GM12878 (cell line): ENCODE results near the gene NRXN3.

ENCODE experiments used
- CEBPB ChIP-seq, 2 experiments: fragments of 150-350 bp in 1 of 2; IDR thresholded peaks; 2 replicates each; pipeline ENCODE4 v1.6.1; 2012 to 2014; ENCODE audit warnings: low read depth in 2 of 2, low read length in 2 of 2, borderline replicate concordance in 1 of 2, inconsistent platforms in 1 of 2
- CTCF ChIP-seq, 3 experiments: IDR thresholded peaks in 2 of 3; conservative IDR thresholded peaks in 1 of 3; 2 replicates each; pipeline ENCODE4 v1.5.1; 2011; ENCODE audit warnings: low read depth in 3 of 3, low read length in 3 of 3, mild to moderate bottlenecking in 3 of 3, control low read depth in 2 of 3, moderate library complexity in 2 of 3, inconsistent platforms in 1 of 3, mixed read lengths in 1 of 3; ENCODE audit not compliant: control insufficient read depth in 2 of 3, insufficient read depth in 1 of 3; ENCODE audit errors: extremely low read depth in 1 of 3
- EP300 ChIP-seq, 2 experiments: fragments of 150-350 bp in 1 of 2; IDR thresholded peaks; 2 replicates each; pipeline ENCODE4 v1.6.1; 2011 to 2012; ENCODE audit warnings: low read depth in 2 of 2, low read length in 2 of 2, borderline replicate concordance in 1 of 2, improper control_type of control experiment in 1 of 2, inconsistent platforms in 1 of 2; ENCODE audit not compliant: control insufficient read depth in 1 of 2
- JUNB ChIP-seq: IDR thresholded peaks from 2 replicates; pipeline ENCODE4 v1.6.1; 2016; ENCODE audit warnings: antibody characterized with exemption, mild to moderate bottlenecking
- MAX ChIP-seq: IDR thresholded peaks from 2 replicates; pipeline ENCODE4 v1.6.1; 2012; ENCODE audit warnings: low read depth, low read length, improper control_type of control experiment
- NBN ChIP-seq: fragments of 450-650 bp; IDR thresholded peaks from 2 replicates; pipeline ENCODE4 v1.6.1; 2016
- NRF1 ChIP-seq: conservative IDR thresholded peaks from 2 replicates; pipeline ENCODE4 v1.6.1; 2011; ENCODE audit warnings: mild to moderate bottlenecking, low read depth, low read length, improper control_type of control experiment
- SIX5 ChIP-seq: IDR thresholded peaks from 2 replicates; pipeline ENCODE4 v1.6.1; 2011; ENCODE audit warnings: mild to moderate bottlenecking, low read depth, low read length, moderate library complexity; ENCODE audit not compliant: severe bottlenecking
- SMAD1 ChIP-seq: fragments of 450-650 bp; IDR thresholded peaks from 2 replicates; pipeline ENCODE4 v1.6.1; 2018; ENCODE audit warnings: mild to moderate bottlenecking, low read depth; ENCODE audit not compliant: partially characterized antibody
- SP1 ChIP-seq: IDR thresholded peaks from one replicate; pipeline ENCODE4 v1.6.1; 2011; ENCODE audit warnings: low read depth, low read length
- STAT3 ChIP-seq: IDR thresholded peaks from 2 replicates; pipeline ENCODE4 v1.6.1; 2011; ENCODE audit warnings: low read depth, low read length, improper control_type of control experiment
- TBL1XR1 ChIP-seq: IDR thresholded peaks from 2 replicates; pipeline ENCODE4 v1.6.1; 2012; ENCODE audit warnings: low read depth, low read length, improper control_type of control experiment

- no peak for TF ChIP-seq CEBPB (IDR thresholded peaks at IDR 0.05; ENCODE audit: borderline replicate concordance in 1 of 2, low read depth in 2 of 2, low read length in 2 of 2)
- no peak for TF ChIP-seq SP1
- no peak for TF ChIP-seq MAX
- no peak for TF ChIP-seq EP300 (IDR thresholded peaks at IDR 0.05; ENCODE audit: borderline replicate concordance in 1 of 2, control insufficient read depth in 1 of 2, low read depth in 2 of 2, low read length in 2 of 2)
- no peak for TF ChIP-seq CTCF (IDR thresholded peaks at IDR 0.05 in 2 of 3, conservative IDR thresholded peaks at IDR 0.05 in 1 of 3; ENCODE audit: control insufficient read depth in 2 of 3, extremely low read depth in 1 of 3, insufficient read depth in 1 of 3, low read depth in 3 of 3, low read length in 3 of 3)
- TF ChIP-seq STAT3 = no peak
- TF ChIP-seq TBL1XR1 = no peak
- no peak for TF ChIP-seq JUNB
- TF ChIP-seq SMAD1 = no peak
- no peak for TF ChIP-seq SIX5
- no peak for TF ChIP-seq NBN
- no peak for TF ChIP-seq NRF1
These were observed 1344.5 kb downstream of the NRXN3 start for GRCh38 chr14:79514700-79515099.
